ENCODE data around the gene IL17C.

DNA sequence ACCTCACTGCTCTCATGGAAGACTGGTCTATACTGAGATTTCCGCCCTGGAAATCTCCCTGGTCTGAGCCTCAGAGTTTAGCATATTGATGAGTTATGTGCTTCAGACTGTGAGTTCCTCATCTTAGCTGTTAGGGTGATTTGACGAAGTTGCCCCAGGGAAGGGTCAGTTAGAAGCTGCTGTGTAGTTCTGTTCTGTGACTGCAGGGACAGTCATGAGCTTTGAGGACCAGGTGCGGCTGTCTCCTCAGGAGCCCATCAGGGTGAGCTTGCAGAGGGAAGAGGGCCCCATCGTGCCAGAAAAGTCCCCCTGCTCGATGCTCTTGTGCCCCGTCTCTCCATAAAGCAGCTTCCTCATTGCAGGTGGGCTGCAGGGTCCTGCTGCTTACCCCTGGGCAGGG, 28.3 kb upstream of the IL17C start:
- TF ChIP-seq, protein P1, sequence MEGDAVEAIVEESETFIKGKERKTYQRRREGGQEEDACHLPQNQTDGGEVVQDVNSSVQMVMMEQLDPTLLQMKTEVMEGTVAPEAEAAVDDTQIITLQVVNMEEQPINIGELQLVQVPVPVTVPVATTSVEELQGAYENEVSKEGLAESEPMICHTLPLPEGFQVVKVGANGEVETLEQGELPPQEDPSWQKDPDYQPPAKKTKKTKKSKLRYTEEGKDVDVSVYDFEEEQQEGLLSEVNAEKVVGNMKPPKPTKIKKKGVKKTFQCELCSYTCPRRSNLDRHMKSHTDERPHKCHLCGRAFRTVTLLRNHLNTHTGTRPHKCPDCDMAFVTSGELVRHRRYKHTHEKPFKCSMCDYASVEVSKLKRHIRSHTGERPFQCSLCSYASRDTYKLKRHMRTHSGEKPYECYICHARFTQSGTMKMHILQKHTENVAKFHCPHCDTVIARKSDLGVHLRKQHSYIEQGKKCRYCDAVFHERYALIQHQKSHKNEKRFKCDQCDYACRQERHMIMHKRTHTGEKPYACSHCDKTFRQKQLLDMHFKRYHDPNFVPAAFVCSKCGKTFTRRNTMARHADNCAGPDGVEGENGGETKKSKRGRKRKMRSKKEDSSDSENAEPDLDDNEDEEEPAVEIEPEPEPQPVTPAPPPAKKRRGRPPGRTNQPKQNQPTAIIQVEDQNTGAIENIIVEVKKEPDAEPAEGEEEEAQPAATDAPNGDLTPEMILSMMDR (conservative IDR thresholded peaks at IDR 0.05; ENCODE audit: low read depth, low read length), result no peak
- no peak for TF ChIP-seq EZH2 (IDR thresholded peaks at IDR 0.05; ENCODE audit: borderline replicate concordance, low read depth, low read length, poor library complexity, severe bottlenecking)

Measured in A673 (cell line).